Muscle layer of colon (tissue), 2 donors: ENCODE data around the gene RBM4.

Experiments
- H3K27ac ChIP-seq: one replicate; pipeline ENCODE4 v1.7.0; 2013; ENCODE audit warnings: low read depth, mild to moderate bottlenecking, low read length, moderate library complexity
- H3K27me3 ChIP-seq, 2 donors: one replicate each; pipeline ENCODE4 v1.7.0; 2013; ENCODE audit warnings: low read length in 2 of 2, mild to moderate bottlenecking in 2 of 2; ENCODE audit not compliant: insufficient read depth in 2 of 2, control insufficient read depth in 1 of 2
- H3K36me3 ChIP-seq: one replicate; pipeline ENCODE4 v1.7.0; 2013; ENCODE audit warnings: mild to moderate bottlenecking, low read length; ENCODE audit not compliant: insufficient read depth
- H3K4me1 ChIP-seq: one replicate; pipeline ENCODE4 v1.7.0; 2013; ENCODE audit warnings: mild to moderate bottlenecking, low read length; ENCODE audit not compliant: insufficient read depth
- H3K4me3 ChIP-seq, 2 donors: one replicate each; pipeline ENCODE4 v1.7.0; 2013; ENCODE audit warnings: low read length in 2 of 2, low read depth in 1 of 2, mild to moderate bottlenecking in 1 of 2, moderate library complexity in 1 of 2
- H3K9ac ChIP-seq: one replicate; pipeline ENCODE4 v1.7.0; 2013; ENCODE audit warnings: low read length
- H3K9me3 ChIP-seq: one replicate; pipeline ENCODE4 v1.7.0; 2013; ENCODE audit warnings: mild to moderate bottlenecking, low read length
- donor health status: abdominal sarcoma.
- donor health status: Adenocarcinoma of cecum.

Gene RBM4

GRCh38 chr11:66663741-66664296 is 25.3 kb downstream of the RBM4 start:
- H3K4me1 ChIP-seq = no peaks in the 10 kb centered on the region
- no peaks in the 10 kb centered on the region for H3K27me3 ChIP-seq
- H3K27ac ChIP-seq = no peak overlapping the region
- H3K4me3 ChIP-seq = no peak overlapping the region
- peaks cover 44% of the 10 kb centered on the region for H3K36me3 ChIP-seq
- H3K9ac ChIP-seq = no peak overlapping the region
- H3K9me3 ChIP-seq = no peaks in the 10 kb centered on the region

GRCh38 chr11:66665369-66665768 is 26.9 kb downstream of the RBM4 start:
- Histone ChIP-seq H3K9ac (no peak overlapping the region), H3K4me1 (peaks cover 8% of the 10 kb centered on the region), H3K4me3 (no peak overlapping the region), H3K27ac (no peak overlapping the region), H3K9me3 (no peaks in the 10 kb centered on the region), H3K27me3 (no peaks in the 10 kb centered on the region), H3K36me3 (peaks cover 36% of the 10 kb centered on the region)

GRCh38 chr11:66670816-66671215 is 32.3 kb downstream of the RBM4 start:
- Histone ChIP-seq H3K4me3 (no peak overlapping the region), H3K27me3 (no peaks in the 10 kb centered on the region), H3K9ac (no peak overlapping the region), H3K4me1 (peaks cover 34% of the 10 kb centered on the region), H3K36me3 (peaks cover 30% of the 10 kb centered on the region), H3K9me3 (no peaks in the 10 kb centered on the region), H3K27ac (no peak overlapping the region)

- Histone ChIP-seq H3K4me3 (no peak overlapping the region), H3K27me3 (no peaks in the 10 kb centered on the region), H3K4me1 (peaks cover 38% of the 10 kb centered on the region), H3K9me3 (no peaks in the 10 kb centered on the region), H3K9ac (no peak overlapping the region), H3K27ac (no peak overlapping the region), H3K36me3 (peaks cover 6% of the 10 kb centered on the region)
These were observed 36.6 kb downstream of the RBM4 start for GRCh38 chr11:66674964-66675602.

GRCh38 chr11:66676282-66676919 is 37.9 kb downstream of the RBM4 start:
- Histone ChIP-seq H3K9ac (no peak overlapping the region), H3K27me3 (no peaks in the 10 kb centered on the region), H3K36me3 (peaks cover 6% of the 10 kb centered on the region), H3K27ac (no peak overlapping the region), H3K4me3 (peak overlapping the region in 1 of 2 donors; percentile 81), H3K4me1 (peaks cover 35% of the 10 kb centered on the region), H3K9me3 (no peaks in the 10 kb centered on the region)

- Histone ChIP-seq H3K9ac (peak overlapping the region; percentile 72), H3K9me3 (no peaks in the 10 kb centered on the region), H3K4me3 (peak overlapping the region; percentile 81 to 92), H3K36me3 (peaks cover 6% of the 10 kb centered on the region), H3K27me3 (no peaks in the 10 kb centered on the region), H3K27ac (peak overlapping the region; percentile 77), H3K4me1 (peaks cover 35% of the 10 kb centered on the region)
These were observed 38.6 kb downstream of the RBM4 start for GRCh38 chr11:66676931-66677598.

- H3K27ac ChIP-seq = peak within 1 kb of the TSS; percentile 77
- H3K27me3 ChIP-seq = no peaks in the 10 kb centered on the region
- peaks cover 34% of the 10 kb centered on the region for H3K4me1 ChIP-seq
- H3K9me3 ChIP-seq = no peaks in the 10 kb centered on the region
- peak within 1 kb of the TSS; percentile 90 for H3K9ac ChIP-seq
- peaks cover 5% of the 10 kb centered on the region for H3K36me3 ChIP-seq
- H3K4me3 ChIP-seq = peak within 1 kb of the TSS; percentile 81 to 92
These were observed 39.3 kb downstream of the RBM4 start, which contains the start of gene RBM4B for GRCh38 chr11:66677599-66678375. RBM4B (minus strand) TSS chr11:66677887; CDS start chr11:66677079, 808 bp downstream.

GRCh38 chr11:66680966-66681645 is 42.6 kb downstream of the RBM4 start:
- no peak overlapping the region for H3K9ac ChIP-seq
- peaks cover 6% of the 10 kb centered on the region for H3K4me1 ChIP-seq
- H3K27me3 ChIP-seq = no peaks in the 10 kb centered on the region
- H3K27ac ChIP-seq = no peak overlapping the region
- no peaks in the 10 kb centered on the region for H3K9me3 ChIP-seq
- H3K4me3 ChIP-seq = no peak overlapping the region
- H3K36me3 ChIP-seq = no peaks in the 10 kb centered on the region

- Histone ChIP-seq H3K27ac (no peak overlapping the region), H3K9ac (no peak overlapping the region), H3K27me3 (no peaks in the 10 kb centered on the region), H3K9me3 (no peaks in the 10 kb centered on the region), H3K4me1 (no peaks in the 10 kb centered on the region), H3K4me3 (no peak overlapping the region), H3K36me3 (no peaks in the 10 kb centered on the region)
These were observed 45.4 kb downstream of the RBM4 start for GRCh38 chr11:66683877-66684276.

- H3K27me3 ChIP-seq = no peaks in the 10 kb centered on the region
- H3K9ac ChIP-seq = no peak overlapping the region
- no peaks in the 10 kb centered on the region for H3K9me3 ChIP-seq
- no peak overlapping the region for H3K27ac ChIP-seq
- H3K4me3 ChIP-seq = no peak overlapping the region
- no peaks in the 10 kb centered on the region for H3K36me3 ChIP-seq
- H3K4me1 ChIP-seq = no peaks in the 10 kb centered on the region
These were observed 46.1 kb downstream of the RBM4 start for GRCh38 chr11:66684635-66685034.
